Stimulated activated CD8-positive, alpha-beta memory T cell treated with anti-CD3 and anti-CD28 coated beads, Interleukin-4, amount 100 ng/mL, for 24 hours (primary cell): ENCODE results near the gene PTTG1.

Source experiments
- DNase-seq: peaks from one replicate; pipeline ENCODE4 v3.0.0-alpha.2; 2020; ENCODE audit warnings: low read depth

Gene PTTG1

DNA sequence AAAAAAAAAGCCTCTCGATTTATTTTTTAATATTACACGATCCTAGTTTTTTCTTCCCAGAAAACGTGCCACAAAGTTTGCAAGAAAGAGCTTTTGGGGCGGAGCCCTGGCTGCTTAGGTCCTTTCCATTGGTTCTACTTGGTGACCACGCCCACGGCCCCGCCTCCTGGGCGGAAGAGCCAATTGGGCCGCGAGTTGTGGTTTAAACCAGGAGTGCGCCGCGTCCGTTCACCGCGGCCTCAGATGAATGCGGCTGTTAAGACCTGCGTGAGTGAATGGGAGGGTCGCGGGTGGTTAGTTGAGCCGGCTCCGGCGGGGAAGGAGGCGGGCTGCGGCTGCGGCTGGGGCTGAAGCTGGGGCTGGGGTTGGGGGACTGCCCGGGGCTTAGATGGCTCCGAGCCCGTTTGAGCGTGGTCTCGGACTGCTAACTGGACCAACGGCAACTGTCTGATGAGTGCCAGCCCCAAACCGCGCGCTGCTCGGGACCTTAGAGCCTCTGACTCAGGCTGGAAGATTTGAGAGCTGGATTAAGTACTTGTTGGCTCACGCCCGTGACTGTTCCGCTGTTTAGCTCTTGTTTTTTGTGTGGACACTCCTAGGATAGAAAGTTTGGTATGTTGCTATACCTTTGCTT, at the start of gene PTTG1:
TSS of gene PTTG1 (plus strand) at position 231 of the 634 bp plus-strand sequence. CDS start 458 bp downstream, outside the sequence.
- DNase-seq = peak; percentile 85

DNA sequence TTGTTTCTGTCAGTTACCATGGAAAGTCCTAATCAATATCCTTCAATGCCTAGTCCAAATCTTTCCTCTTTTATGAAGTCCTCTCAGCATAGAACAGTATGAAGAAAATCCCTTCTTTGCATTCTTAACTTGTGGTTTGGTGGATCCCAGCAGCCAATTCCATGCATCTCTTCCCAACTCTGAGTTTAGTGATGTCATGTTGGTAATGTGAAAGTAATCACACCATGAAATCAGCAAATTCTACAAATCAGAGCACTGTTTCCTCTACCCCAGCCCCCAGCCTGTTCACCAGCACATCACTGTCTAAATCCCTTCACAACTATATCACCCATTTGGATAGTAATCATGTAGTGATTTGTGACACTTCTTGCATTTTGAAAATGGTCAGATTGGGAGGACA, 46.5 kb upstream of the PTTG1 start:
- no peak for DNase-seq

DNA sequence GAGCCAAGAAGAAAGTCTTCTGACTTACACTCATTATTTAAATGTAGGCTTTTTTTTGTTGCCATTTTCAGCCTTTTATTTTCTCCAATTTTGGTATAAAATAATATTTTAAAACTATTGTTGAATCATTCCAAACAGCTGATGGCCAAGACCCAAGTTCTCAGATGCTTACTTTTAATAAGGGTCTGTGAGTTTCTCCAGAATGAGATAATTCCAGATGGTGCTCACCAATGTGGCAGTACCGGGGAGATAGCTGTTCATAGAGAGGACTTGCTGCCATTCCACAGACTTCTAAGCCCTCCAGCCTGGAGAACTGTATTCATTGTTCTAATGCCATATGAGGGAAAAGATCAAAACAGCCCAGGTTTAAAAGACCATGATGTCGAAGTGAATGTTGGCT, 46.0 kb upstream of the PTTG1 start:
- no peak for DNase-seq

DNA sequence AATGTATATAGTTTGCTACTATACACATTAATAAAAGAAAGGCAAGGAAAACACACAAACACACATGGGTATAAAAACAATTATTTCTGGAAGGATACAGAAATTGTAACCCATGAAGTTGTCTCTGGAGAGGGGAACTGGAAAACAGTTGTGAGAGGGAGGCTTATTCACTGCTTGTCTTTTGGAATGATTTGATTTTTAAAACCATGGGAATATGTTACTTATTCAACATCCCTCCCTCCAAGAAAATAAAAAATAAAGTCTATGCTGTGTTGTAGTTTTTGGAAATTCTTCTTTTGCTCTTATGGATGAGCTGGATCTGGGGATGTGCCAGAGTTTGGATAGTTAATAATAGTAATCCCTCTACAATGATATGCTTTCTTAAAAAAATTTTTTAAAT, 45.2 kb upstream of the PTTG1 start:
- no peak for DNase-seq

DNA sequence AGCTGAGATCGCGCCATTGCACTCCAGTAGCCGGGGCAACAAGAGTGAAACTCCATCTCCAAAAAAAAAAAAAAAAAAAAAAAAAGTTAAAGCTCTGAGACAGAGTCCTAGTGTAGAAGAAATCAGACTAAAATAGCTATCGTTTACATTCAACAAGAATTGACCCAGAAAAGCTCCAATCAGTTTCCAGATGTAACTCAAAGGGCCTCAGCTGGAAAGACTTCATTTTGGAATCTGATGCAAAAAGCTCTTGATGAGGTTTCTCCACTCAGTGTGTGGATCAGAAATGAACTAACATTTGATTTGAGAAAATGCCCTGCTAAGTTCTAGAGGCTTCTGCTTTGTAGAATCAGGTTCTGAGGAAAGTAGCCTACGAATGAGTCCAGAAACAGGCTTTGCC, 44.0 kb upstream of the PTTG1 start:
- no peak for DNase-seq

DNA sequence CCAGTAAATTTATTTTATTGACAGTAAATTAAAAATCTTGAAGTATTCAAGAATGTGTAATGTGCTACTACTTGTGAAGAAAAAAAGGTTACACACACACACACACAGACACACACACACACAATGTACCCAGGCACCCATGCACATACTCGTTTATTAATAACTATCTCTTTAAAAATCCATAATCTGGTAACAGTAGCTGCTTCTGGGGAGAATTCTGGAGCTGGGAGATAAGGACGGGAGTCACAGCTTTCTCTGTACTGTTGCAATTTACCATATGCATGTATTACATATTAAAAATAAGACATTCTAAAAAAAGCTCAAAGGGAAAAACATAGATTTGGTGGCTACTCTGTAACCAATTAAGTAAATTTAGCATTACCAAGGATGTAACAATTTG, 43.3 kb upstream of the PTTG1 start:
- DNase-seq = no peak

DNA sequence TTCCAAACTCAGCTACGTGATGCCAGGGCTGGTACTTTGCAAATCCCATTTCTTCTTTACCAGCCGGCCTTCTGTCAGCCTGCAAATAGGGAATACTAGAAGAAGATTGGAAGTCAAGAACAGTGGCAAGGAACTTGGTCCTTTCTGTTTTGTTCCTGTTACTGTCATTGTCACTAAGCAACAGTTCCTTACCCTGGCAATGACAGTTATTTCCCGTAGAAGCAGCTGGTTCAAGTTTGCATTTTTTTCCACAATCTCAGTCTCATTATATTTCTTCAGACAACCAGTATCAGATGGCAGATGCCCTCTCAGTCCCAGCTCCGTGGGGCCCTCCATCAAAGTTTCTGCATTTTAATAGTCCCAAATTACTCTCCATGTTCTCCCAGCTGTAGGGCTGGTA, 42.1 kb upstream of the PTTG1 start:
- DNase-seq = no peak

DNA sequence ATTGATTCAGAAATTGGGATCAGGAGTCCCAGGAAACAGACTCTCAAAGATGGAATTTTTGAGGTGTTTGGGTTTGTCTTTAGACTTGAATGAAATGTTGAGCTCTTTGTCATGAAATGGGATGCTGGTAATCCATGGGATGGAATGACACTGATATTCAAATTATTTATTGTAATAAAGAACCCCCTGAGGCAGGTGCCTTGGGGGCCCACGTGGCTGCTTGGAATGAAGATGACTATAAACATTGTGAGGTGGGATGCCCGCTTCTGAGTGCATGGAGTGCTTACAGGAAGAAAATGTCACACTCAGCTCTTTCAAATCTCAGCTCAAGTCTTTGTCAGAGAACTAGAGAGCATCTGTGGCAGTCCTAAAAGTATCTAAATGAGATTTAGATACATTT, 41.6 kb upstream of the PTTG1 start:
- no peak for DNase-seq

DNA sequence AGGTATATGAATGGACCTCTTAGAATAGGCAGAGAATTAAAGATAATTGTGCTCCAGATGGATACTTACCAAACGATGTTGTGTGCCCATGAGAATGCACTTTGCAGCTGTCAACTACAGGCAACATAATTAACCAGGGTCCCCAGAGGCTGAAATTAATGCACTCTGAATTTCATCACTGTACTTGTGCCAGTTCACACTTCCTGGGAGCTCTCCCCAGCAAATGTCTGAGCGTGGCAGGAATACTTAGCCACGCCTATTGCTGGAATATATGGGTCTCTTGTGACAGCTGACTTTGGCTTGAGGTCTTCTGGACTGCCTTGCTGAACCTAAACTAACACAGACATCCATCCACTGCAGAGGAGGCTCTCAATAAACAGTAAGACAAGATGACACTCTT, 39.3 kb upstream of the PTTG1 start:
- no peak for DNase-seq

DNA sequence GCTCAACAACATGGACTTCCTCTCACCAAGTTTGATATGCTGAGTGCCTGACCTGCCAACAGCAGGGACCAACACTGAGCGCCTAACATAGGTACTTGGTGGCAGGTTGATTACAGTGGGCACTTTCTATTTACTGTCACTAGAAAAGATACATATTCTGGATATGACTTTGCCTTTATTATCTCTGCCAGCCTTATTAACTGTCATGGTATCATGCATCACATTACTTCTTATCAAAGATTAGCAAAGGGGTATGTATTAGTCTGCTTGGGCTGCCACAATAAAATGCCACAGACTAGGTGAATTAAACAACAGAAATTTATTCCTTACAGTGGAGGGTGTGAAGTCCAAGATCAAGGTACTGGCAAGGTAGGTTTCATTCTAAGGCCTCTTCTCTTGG, 37.0 kb upstream of the PTTG1 start:
- no peak for DNase-seq

DNA sequence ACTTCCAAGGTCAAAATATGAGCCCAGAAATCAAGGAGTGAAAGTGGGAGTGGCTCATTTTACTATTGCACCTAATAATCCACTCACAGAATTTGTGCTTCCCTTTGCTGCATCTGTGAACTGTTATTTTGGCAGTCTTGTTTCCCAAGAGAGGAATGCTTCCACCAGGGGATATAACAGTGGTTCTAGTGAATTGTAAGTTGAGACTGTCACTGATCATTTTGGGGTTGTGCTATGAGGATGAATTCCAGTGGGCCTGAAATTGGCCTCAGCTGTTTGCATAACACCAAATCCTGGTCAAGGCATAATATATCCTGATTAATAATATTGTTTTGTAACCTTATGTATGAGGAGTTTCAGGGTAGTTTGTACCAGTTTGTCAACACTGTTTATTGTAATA, 36.2 kb upstream of the PTTG1 start:
- no peak for DNase-seq

DNA sequence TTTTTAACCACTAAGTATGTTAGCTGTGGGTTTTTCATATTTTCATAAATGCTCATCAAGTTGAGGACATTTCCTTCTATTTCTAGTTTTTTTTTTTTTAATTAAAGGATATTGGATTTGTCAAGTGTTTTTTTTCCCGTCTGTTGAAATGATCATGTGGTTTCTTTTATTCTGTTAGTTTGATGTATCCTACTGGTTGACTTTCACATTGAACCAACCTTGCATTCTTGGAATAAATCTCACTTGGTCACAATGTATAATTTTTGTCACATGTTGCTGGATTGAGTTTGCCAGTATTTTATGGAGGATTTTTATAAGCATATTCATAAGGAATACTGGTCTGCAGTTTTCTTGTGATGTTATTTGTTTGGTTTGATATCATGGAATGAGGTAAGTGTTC, 34.2 kb upstream of the PTTG1 start:
- DNase-seq = no peak

DNA sequence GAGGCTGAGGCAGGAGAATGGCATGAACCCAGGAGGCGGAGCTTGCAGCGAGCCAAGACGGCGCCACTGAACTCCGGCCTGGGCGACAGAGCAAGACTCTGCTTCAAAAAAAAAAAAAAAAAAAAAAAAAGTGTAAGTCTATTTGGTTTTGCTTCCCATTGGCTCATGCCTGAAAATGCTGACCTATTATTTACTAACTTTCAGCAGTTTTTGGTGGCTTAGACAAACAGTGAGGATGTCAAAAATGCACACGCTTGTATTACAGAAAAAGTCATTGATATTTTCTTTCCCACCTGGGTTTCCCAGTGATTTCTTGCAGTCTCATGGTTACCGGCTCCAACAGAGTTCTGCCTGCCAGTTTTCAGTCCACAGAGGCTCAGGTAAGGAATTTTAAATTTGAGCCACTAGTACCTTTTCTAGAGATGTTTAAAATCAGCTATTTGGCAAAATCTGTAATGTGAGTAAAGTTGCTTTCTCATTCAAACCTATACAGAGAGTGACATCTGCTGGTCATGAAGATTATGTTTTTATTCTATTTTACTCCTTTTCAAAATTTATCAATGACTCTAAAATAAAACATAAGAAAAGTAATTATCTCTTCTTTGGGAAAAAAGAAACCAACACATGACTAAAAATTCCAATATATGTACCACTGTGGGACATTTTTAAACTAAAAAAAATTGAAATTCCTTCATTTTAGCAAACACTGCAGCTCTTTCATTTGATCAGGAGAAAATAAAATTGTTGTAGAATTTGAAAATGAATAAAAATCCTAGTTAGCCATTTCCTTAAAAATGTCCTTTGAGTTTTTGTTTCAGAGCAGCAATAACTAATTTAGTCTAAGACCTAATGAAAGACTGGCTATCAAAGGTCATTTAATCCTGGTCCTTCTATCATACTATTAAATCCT, 30.6 kb upstream of the PTTG1 start:
- DNase-seq = no peak

DNA sequence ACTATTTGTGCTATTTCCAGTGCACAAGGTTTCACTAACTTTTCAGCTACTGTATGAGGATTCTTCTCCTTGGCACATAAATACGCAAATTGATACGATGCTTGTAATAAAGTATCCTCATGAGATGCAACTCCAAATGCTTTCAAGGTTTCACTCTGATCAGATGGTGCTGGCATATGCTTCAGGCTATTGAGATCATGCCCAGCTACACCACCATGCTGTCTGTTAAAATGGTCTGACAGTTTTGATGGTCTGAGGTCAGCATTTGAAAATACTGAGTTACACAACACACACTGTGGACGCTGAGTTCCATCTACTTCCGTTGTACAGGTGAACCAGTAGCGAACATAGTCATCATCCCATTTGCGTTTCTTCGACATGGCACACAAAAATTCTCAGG, 26.5 kb upstream of the PTTG1 start:
- no peak for DNase-seq

DNA sequence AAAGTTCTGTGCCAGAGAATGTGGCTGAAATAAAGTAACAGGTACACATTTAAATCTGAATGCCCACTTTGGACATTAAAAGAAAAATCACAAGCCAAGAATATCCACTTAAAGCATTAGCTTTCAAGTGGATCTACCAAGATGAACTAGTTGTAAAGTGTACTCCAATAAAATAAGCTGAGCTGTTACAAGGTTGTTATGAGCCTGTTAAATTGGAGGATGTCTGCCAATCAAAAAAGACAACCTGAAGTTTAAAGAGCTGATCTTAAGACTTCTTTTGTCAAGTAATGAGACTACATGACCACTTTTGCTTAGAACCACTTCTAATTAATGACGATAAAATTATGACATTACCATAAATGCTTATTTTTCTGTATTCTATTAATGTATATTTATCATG, 24.2 kb upstream of the PTTG1 start:
- no peak for DNase-seq

DNA sequence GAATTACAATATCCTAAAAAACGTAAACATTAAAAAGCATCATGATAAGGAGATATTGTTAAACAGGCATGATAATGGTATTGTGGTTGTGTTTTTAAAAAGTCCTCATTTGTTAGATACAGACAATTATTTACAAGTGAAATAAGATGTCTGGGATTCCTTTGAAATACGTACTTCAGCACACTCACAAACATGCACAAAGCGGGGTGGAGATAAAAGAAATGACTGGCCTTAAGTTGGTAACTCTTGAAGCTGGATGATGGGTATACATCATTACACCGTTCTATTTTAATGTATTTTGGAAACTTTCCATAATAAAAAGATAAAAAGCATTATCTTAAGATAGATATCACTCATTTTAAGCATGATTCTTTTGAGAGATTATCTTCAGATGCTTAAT, 22.8 kb upstream of the PTTG1 start:
- DNase-seq = no peak

DNA sequence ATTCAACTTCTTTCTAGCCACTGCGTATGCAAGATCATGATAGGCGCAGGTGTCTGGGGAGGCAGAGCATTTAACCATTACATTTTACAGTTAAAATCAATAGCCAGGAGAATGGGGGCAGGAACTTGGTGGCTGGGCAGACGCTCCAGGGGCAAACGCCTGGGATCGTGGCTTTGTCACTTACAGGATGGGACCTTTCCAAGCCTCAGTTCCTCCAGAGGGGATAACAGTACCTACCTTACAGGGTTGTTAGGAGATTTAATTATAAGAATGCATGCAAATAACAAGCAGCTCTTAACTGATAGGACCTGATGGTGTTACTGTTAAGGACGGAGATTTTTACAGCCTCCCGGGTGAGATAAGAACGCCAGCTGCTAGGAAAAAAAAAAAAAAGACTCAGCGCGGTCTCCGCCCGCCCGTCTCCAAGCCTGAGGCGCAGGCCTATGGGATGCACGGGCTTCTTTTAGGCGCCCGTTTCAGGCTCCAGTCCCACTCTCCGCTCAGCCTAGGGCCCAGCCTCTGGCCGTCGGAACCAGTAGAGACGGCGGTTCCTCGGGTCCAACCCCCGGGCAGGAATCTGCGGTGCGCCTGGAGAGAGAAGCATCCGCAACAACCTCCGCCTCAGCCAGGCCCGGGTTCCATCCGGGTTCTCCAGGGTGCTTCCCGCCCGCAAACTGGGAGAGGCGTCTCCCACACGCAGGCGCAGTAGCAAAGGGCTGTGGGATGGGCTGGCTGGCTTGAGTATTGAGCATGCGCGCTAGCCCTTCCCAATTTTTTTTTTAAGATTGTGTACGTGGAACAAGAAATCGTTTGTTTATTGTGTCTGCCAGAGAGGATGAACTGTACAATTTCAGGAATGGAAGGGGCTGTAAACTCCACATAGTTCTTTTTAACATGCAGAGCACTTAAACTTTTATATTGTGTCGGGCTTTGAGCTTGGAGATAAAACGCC, 22.0 kb upstream of the PTTG1 start, which contains the start of gene FAM200C:
TSS of gene FAM200C (minus strand) at position 653 of the 952 bp plus-strand sequence. CDS start 4,564 bp downstream, outside the sequence.
- peak; percentile 59 for DNase-seq

DNA sequence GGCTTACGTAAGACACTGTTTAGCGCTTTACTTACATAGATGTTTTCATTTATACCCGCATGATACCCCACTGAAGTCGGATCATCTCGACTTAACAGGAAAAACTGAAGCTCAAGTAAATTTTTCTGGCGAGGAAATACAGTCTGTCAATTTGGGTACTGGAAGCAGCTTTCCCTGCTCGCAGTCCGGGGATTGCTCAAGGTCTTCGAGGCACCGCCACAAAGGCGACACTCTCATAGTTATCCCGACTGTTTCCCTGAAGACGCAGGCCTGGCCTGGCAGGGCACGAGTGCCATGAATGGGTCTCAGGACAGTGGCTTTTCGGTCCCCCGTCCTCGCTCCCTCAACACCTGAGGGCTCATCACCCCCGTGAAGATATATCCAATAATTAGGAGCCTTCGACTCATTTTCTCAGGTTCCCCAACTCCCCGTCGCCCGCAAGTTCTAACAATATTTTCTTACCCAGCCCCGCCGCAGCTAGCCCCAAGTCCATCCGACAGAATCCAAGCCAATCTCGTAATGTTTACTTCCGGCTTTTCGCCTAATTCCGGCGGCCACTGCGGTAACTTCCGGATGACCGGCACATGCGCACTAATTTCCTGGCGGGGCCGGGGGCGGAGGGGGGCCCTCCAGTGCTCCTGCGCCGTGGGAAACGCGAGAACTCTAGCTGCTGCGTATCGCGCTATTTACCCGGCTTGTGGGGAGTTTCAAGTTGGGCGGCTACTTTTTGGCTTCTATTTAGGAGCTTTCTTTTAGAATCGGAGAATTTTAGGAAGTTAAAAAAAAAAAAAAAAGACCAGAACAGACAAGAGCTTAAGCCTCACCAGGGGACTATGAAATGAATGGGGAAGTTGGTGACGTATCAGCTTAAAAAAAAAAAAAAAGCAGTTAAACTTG, 2.8 kb upstream of the PTTG1 start, which contains the start of gene SLU7:
TSS of gene SLU7 (minus strand) at position 521 of the 897 bp plus-strand sequence. CDS start 3,787 bp downstream, outside the sequence.
- peak; percentile 93 for DNase-seq

DNA sequence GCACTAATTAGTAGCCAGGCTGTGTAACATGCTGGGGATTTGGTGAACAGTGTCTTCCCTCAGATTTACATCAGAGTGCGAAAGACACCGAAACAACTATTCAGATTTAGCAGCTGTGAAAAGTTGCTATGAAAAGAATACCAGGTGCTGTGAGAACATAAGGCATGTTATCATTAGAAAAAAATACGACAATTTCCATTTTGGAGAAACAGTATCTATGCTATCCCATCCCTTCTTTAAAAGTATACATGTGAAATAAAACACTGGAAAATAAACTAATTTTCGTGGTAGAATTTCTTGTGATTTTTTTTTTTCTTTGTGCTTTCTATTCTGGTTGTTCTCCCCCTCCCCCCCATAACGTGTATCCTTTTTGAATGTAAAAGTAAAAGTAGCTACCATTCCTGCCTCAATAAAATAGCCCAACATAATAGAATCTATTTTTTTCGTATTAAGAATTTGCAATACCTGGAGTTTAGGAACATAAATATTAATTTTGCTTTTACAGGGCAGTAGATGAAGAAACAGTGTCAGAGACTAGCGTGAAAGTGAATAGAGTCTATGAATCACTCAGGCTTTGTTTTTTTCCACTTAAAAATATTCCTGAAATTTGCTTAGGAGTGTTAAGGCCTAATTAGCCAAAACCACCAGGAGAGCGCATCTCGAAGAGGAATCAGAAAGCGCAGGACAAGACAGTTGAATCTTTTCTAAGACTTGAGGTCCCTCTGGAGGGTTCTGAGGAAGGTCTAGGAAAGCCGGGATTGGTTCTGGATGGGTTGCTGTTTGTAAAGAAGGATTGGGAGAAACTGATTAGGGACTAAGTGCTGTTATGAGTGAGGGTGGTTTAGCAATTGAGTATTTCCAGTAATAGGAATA, 2.0 kb upstream of the PTTG1 start:
- no peak for DNase-seq

DNA sequence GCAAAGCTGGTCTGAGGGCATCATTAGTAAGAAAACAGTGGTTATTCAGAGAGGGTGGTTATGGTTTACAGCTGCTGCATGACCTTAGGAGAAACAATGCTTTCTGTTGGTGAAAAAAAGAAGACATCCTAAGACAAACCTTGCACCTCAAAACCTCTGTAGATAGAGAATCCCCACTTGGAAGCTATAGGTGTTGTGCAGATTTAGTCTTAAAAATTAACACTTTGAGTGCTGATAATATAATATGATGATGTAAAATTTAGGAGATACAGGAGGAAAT, 1.4 kb upstream of the PTTG1 start:
- DNase-seq = no peak
